SK-N-SH treated with all-trans-retinoic acid at 6 μM for 48 hours (cell line): ENCODE results near the gene PRKCE.

ENCODE experiments used
- ATAC-seq: fragments of 200-7000 bp; cut with Tn5 transposase; 3 replicates; pipeline ENCODE4 v1.9.1; 2020; ENCODE audit warnings: mild to moderate bottlenecking, moderate library complexity
- ARNTL ChIP-seq: fragments of 450-650 bp; formaldehyde crosslinking; IDR thresholded peaks from 2 replicates; pipeline ENCODE4 v1.5.0; 2020; ENCODE audit warnings: low read depth, mild to moderate bottlenecking, moderate library complexity, borderline replicate concordance
- BACH2 ChIP-seq: fragments of 250-450 bp; sonication (Bioruptor Pico); IDR thresholded peaks from 2 replicates; pipeline ENCODE4 v1.9.0; 2021; ENCODE audit warnings: mild to moderate bottlenecking, borderline replicate concordance
- CSDC2 ChIP-seq: fragments of 250-450 bp; sonication (Bioruptor Pico); IDR thresholded peaks from 2 replicates; pipeline ENCODE4 v1.5.0; 2020; ENCODE audit warnings: mild to moderate bottlenecking, moderate library complexity
- ESRRG ChIP-seq: fragments of 250-450 bp; sonication (Bioruptor Pico); IDR thresholded peaks from 2 replicates; pipeline ENCODE4 v1.6.1; 2021; ENCODE audit warnings: mild to moderate bottlenecking
- OSR1 ChIP-seq: fragments of 250-450 bp; sonication (Bioruptor Pico); IDR thresholded peaks from 2 replicates; pipeline ENCODE4 v1.8.0; 2022; ENCODE audit warnings: moderate library complexity, mild to moderate bottlenecking, inconsistent platforms
- POU6F1 ChIP-seq: fragments of 250-450 bp; sonication (Bioruptor Pico); IDR thresholded peaks from 2 replicates; pipeline ENCODE4 v1.8.0; 2021; ENCODE audit warnings: low read depth, mild to moderate bottlenecking, moderate library complexity, borderline replicate concordance
- PPARA ChIP-seq: fragments of 250-450 bp; sonication (Bioruptor Pico); IDR thresholded peaks from 2 replicates; pipeline ENCODE4 v1.5.0; 2020; ENCODE audit warnings: mild to moderate bottlenecking, borderline replicate concordance
- RARB ChIP-seq: fragments of 250-450 bp; sonication (Bioruptor Pico); IDR thresholded peaks from 2 replicates; pipeline ENCODE4 v1.8.0; 2021; ENCODE audit warnings: mild to moderate bottlenecking, moderate library complexity
- SNAI2 ChIP-seq: fragments of 250-450 bp; sonication (Bioruptor Pico); IDR thresholded peaks from 2 replicates; pipeline ENCODE4 v1.5.0; 2020; ENCODE audit warnings: mild to moderate bottlenecking, moderate library complexity
- TCF4 ChIP-seq: fragments of 250-450 bp; sonication (Bioruptor Pico); IDR thresholded peaks from 2 replicates; pipeline ENCODE4 v1.8.0; 2021; ENCODE audit warnings: mild to moderate bottlenecking, moderate library complexity, borderline replicate concordance
- TOX ChIP-seq: fragments of 250-450 bp; sonication (Bioruptor Pico); IDR thresholded peaks from 2 replicates; pipeline ENCODE4 v1.8.0; 2021; ENCODE audit warnings: mild to moderate bottlenecking, moderate library complexity, borderline replicate concordance
- ZC3H10 ChIP-seq: fragments of 250-450 bp; sonication (Bioruptor Pico); IDR thresholded peaks from 2 replicates; pipeline ENCODE4 v1.5.1; 2021; ENCODE audit warnings: mild to moderate bottlenecking, moderate library complexity
- ZFP3 ChIP-seq: fragments of 250-450 bp; sonication (Bioruptor Pico); IDR thresholded peaks from 2 replicates; pipeline ENCODE4 v1.5.0; 2020; ENCODE audit warnings: mild to moderate bottlenecking, moderate library complexity
- ZFP30 ChIP-seq: fragments of 450-650 bp; formaldehyde crosslinking; IDR thresholded peaks from 2 replicates; pipeline ENCODE4 v1.5.0; 2022; ENCODE audit warnings: mild to moderate bottlenecking, moderate library complexity
- ZNF565 ChIP-seq: fragments of 450-650 bp; formaldehyde crosslinking; conservative IDR thresholded peaks from 2 replicates; pipeline ENCODE4 v1.5.0; 2020; ENCODE audit warnings: low read depth, mild to moderate bottlenecking, moderate library complexity
- ZNF70 ChIP-seq: fragments of 450-650 bp; formaldehyde crosslinking; IDR thresholded peaks from 2 replicates; pipeline ENCODE4 v1.5.0; 2020; ENCODE audit warnings: mild to moderate bottlenecking, moderate library complexity
- ZNF8 ChIP-seq: fragments of 450-650 bp; formaldehyde crosslinking; IDR thresholded peaks from 2 replicates; pipeline ENCODE4 v1.5.0; 2020; ENCODE audit warnings: mild to moderate bottlenecking, moderate library complexity
- TF ChIP-seq, protein P1 (sequence below): fragments of 250-450 bp; sonication (Bioruptor Pico); IDR thresholded peaks from 2 replicates; pipeline ENCODE4 v1.5.1; 2021; ENCODE audit warnings: mild to moderate bottlenecking, moderate library complexity
- TF ChIP-seq, protein P2 (sequence below): fragments of 250-450 bp; sonication (Bioruptor Pico); IDR thresholded peaks from 2 replicates; pipeline ENCODE4 v1.5.1; 2020; ENCODE audit warnings: low read depth, mild to moderate bottlenecking, moderate library complexity
- TF ChIP-seq, protein P3 (sequence below): fragments of 250-450 bp; sonication (Bioruptor Pico); IDR thresholded peaks from 2 replicates; pipeline ENCODE4 v1.5.0; 2020; ENCODE audit warnings: mild to moderate bottlenecking, moderate library complexity
- TF ChIP-seq, protein P4 (sequence below): fragments of 250-450 bp; sonication (Bioruptor Pico); IDR thresholded peaks from 2 replicates; pipeline ENCODE4 v1.8.0; 2020; ENCODE audit warnings: mild to moderate bottlenecking, moderate library complexity, borderline replicate concordance

The PRKCE gene

GRCh38 chr2:45732436-45732835 lies 81.0 kb downstream of the PRKCE start:
- no peak for ATAC-seq
- TF ChIP-seq POU6F1 (CRISPR knock-in tag) (no peak), ZC3H10 (CRISPR knock-in tag) (no peak)

GRCh38 chr2:45732946-45733345 lies 81.5 kb downstream of the PRKCE start:
- no peak for TF ChIP-seq RARB (CRISPR knock-in tag)
- TF ChIP-seq, protein P1, sequence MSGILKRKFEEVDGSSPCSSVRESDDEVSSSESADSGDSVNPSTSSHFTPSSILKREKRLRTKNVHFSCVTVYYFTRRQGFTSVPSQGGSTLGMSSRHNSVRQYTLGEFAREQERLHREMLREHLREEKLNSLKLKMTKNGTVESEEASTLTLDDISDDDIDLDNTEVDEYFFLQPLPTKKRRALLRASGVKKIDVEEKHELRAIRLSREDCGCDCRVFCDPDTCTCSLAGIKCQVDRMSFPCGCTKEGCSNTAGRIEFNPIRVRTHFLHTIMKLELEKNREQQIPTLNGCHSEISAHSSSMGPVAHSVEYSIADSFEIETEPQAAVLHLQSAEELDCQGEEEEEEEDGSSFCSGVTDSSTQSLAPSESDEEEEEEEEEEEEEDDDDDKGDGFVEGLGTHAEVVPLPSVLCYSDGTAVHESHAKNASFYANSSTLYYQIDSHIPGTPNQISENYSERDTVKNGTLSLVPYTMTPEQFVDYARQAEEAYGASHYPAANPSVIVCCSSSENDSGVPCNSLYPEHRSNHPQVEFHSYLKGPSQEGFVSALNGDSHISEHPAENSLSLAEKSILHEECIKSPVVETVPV (CRISPR knock-in tag) = no peak
- TF ChIP-seq ZFP3 (CRISPR knock-in tag) = no peak
- TF ChIP-seq TCF4 (CRISPR knock-in tag) = no peak
- no peak for TF ChIP-seq OSR1 (CRISPR knock-in tag)
- TF ChIP-seq, protein P2, sequence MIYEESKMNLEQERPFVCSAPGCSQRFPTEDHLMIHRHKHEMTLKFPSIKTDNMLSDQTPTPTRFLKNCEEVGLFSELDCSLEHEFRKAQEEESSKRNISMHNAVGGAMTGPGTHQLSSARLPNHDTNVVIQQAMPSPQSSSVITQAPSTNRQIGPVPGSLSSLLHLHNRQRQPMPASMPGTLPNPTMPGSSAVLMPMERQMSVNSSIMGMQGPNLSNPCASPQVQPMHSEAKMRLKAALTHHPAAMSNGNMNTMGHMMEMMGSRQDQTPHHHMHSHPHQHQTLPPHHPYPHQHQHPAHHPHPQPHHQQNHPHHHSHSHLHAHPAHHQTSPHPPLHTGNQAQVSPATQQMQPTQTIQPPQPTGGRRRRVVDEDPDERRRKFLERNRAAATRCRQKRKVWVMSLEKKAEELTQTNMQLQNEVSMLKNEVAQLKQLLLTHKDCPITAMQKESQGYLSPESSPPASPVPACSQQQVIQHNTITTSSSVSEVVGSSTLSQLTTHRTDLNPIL (CRISPR knock-in tag) = no peak
- no peak for TF ChIP-seq ARNTL (CRISPR knock-in tag)
- no peak for TF ChIP-seq ESRRG (CRISPR knock-in tag)
- TF ChIP-seq BACH2 (CRISPR knock-in tag) = no peak
- TF ChIP-seq, protein P3, sequence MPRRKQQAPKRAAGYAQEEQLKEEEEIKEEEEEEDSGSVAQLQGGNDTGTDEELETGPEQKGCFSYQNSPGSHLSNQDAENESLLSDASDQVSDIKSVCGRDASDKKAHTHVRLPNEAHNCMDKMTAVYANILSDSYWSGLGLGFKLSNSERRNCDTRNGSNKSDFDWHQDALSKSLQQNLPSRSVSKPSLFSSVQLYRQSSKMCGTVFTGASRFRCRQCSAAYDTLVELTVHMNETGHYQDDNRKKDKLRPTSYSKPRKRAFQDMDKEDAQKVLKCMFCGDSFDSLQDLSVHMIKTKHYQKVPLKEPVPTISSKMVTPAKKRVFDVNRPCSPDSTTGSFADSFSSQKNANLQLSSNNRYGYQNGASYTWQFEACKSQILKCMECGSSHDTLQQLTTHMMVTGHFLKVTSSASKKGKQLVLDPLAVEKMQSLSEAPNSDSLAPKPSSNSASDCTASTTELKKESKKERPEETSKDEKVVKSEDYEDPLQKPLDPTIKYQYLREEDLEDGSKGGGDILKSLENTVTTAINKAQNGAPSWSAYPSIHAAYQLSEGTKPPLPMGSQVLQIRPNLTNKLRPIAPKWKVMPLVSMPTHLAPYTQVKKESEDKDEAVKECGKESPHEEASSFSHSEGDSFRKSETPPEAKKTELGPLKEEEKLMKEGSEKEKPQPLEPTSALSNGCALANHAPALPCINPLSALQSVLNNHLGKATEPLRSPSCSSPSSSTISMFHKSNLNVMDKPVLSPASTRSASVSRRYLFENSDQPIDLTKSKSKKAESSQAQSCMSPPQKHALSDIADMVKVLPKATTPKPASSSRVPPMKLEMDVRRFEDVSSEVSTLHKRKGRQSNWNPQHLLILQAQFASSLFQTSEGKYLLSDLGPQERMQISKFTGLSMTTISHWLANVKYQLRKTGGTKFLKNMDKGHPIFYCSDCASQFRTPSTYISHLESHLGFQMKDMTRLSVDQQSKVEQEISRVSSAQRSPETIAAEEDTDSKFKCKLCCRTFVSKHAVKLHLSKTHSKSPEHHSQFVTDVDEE (CRISPR knock-in tag) = no peak
- TF ChIP-seq ZC3H10 (CRISPR knock-in tag) = no peak
- no peak for TF ChIP-seq TOX (CRISPR knock-in tag)
- TF ChIP-seq POU6F1 (CRISPR knock-in tag) = no peak
- TF ChIP-seq ZNF565 (CRISPR knock-in tag) = no peak
- TF ChIP-seq ZNF8 = no peak
- TF ChIP-seq, protein P4, sequence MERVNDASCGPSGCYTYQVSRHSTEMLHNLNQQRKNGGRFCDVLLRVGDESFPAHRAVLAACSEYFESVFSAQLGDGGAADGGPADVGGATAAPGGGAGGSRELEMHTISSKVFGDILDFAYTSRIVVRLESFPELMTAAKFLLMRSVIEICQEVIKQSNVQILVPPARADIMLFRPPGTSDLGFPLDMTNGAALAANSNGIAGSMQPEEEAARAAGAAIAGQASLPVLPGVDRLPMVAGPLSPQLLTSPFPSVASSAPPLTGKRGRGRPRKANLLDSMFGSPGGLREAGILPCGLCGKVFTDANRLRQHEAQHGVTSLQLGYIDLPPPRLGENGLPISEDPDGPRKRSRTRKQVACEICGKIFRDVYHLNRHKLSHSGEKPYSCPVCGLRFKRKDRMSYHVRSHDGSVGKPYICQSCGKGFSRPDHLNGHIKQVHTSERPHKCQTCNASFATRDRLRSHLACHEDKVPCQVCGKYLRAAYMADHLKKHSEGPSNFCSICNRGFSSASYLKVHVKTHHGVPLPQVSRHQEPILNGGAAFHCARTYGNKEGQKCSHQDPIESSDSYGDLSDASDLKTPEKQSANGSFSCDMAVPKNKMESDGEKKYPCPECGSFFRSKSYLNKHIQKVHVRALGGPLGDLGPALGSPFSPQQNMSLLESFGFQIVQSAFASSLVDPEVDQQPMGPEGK (CRISPR knock-in tag) = no peak
- ATAC-seq = no peak

DNA sequence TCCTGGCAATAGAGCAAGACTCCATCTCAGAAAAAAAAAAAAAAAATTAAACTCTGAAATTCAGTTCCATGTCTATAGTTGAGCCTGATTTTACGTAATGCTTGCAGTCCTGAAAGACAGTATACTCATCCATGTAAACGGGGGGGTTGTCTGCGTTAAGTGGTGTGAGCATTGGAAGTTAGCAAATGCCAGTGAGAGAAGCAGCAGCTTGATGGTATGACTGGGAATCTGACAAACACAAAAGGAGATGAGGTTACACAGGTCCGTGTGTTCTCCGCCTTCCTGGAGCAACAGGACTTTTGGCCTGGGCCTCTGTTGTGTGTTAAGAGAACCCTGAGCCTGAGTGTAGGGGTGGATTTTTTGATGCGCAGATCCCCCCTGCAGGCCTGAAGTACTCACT lies 82.9 kb downstream of the PRKCE start:
- ATAC-seq = no peak
- TF ChIP-seq BACH2 (CRISPR knock-in tag) = no peak
- TF ChIP-seq ESRRG (CRISPR knock-in tag) = no peak
- no peak for TF ChIP-seq ZNF70
- TF ChIP-seq, protein P1 (CRISPR knock-in tag) = no peak
- TF ChIP-seq SNAI2 (CRISPR knock-in tag) = no peak
- no peak for TF ChIP-seq TCF4 (CRISPR knock-in tag)
- TF ChIP-seq, protein P2 (CRISPR knock-in tag) = no peak
- TF ChIP-seq CSDC2 = no peak
- no peak for TF ChIP-seq OSR1 (CRISPR knock-in tag)
- TF ChIP-seq ZFP30 (CRISPR knock-in tag) = no peak
- TF ChIP-seq RARB (CRISPR knock-in tag) = no peak
- TF ChIP-seq ZNF8 = no peak
- TF ChIP-seq PPARA (CRISPR knock-in tag) = no peak
- TF ChIP-seq TOX (CRISPR knock-in tag) = no peak
